HepG2 (cell line): ENCODE measurements around the gene GFOD1. TPM values are rescaled to one million over a fixed set of nuclear protein-coding genes. Genes with fewer than 3 reads are reported as not detected.

ENCODE experiments used
- CENPT ChIP-seq: sonication (generic); formaldehyde crosslinking; IDR thresholded peaks from 2 replicates; pipeline ENCODE4 v1.8.0; 2022; ENCODE audit warnings: low read depth, mild to moderate bottlenecking, moderate library complexity, missing genetic modification reagents
- DNMT3B ChIP-seq: conservative IDR thresholded peaks from 2 replicates; pipeline ENCODE4 v1.6.1; 2016; ENCODE audit warnings: missing biosample characterization, control low read depth
- ETV5 ChIP-seq: IDR thresholded peaks from 2 replicates; pipeline ENCODE4 v1.6.1; 2018; ENCODE audit warnings: missing biosample characterization, missing genetic modification reagents, inconsistent platforms, borderline replicate concordance
- GATA4 ChIP-seq: sonication (generic); IDR thresholded peaks from 2 replicates; pipeline ENCODE4 v1.6.1; 2016; ENCODE audit warnings: antibody characterized with exemption, low read depth, borderline replicate concordance
- KLF16 ChIP-seq, 2 experiments: sonication (generic) in 1 of 2; formaldehyde crosslinking in 1 of 2; IDR thresholded peaks; 2 replicates each; pipeline versions ENCODE4 v1.6.1 to v1.8.0; 2016 to 2023; ENCODE audit warnings: missing genetic modification reagents in 2 of 2, missing compliant biosample characterization in 1 of 2
- MIXL1 ChIP-seq: IDR thresholded peaks from 2 replicates; pipeline ENCODE4 v1.6.1; 2016
- TCF7 ChIP-seq: sonication (generic); IDR thresholded peaks from 2 replicates; pipeline ENCODE4 v1.6.1; 2016; ENCODE audit warnings: antibody characterized with exemption, low read depth
- ZNF234 ChIP-seq: sonication (generic); formaldehyde crosslinking; conservative IDR thresholded peaks from 2 replicates; pipeline ENCODE4 v1.5.1; 2020; ENCODE audit warnings: mild to moderate bottlenecking, missing genetic modification reagents
- ZNF292 ChIP-seq: sonication (generic); formaldehyde crosslinking; IDR thresholded peaks from 2 replicates; pipeline ENCODE4 v1.8.1; 2022; ENCODE audit warnings: mild to moderate bottlenecking, low read depth, missing genetic modification reagents, borderline replicate concordance
- ZNF572 ChIP-seq: sonication (generic); formaldehyde crosslinking; IDR thresholded peaks from 2 replicates; pipeline ENCODE4 v1.5.1; 2020; ENCODE audit warnings: mild to moderate bottlenecking, missing genetic modification reagents
- polyA plus RNA-seq, 8 experiments: library from polyadenylated mRNA; depleted of rRNA in 3 of 8; stranded (reverse) in 7 of 8; unstranded in 1 of 8; fragments of >200 nt; fragmentation: Illumina TruSeq in 4 of 8; extraction: Trizol in 4 of 8; gene quantifications; 2 replicates each; pipeline versions ENCODE4 v1.2.1 to v1.2.3, GENCODE V29; 2011 to 2016; ENCODE audit warnings: low read depth in 4 of 8, missing spikeins in 1 of 8, mixed read lengths in 1 of 8; ENCODE audit not compliant: insufficient read depth in 1 of 8
- total RNA-seq, 5 experiments: library from RNA; depleted of rRNA; stranded (reverse); fragments of >200 nt; fragmentation: Illumina TruSeq; extraction: Trizol; gene quantifications; 2 replicates each; pipeline ENCODE4 v1.2.3, GENCODE V29; 2016; ENCODE audit warnings: low read depth in 1 of 5
- TF ChIP-seq, protein P1 (sequence below): IDR thresholded peaks from 2 replicates; pipeline ENCODE4 v1.6.1; 2012; ENCODE audit warnings: low read length, improper control_type of control experiment
- TF ChIP-seq, protein P2 (sequence below): sonication (generic); formaldehyde crosslinking; IDR thresholded peaks from 2 replicates; pipeline ENCODE4 v1.4.0; 2020; ENCODE audit warnings: mild to moderate bottlenecking, missing genetic modification reagents
- TF ChIP-seq, protein P3 (sequence below): sonication (generic); formaldehyde crosslinking; IDR thresholded peaks from 2 replicates; pipeline ENCODE4 v1.5.1; 2020; ENCODE audit warnings: mild to moderate bottlenecking, missing genetic modification reagents, borderline replicate concordance
- TF ChIP-seq, protein P4 (sequence below): sonication (generic); formaldehyde crosslinking; IDR thresholded peaks from 2 replicates; pipeline ENCODE4 v1.8.0; 2022; ENCODE audit warnings: missing genetic modification reagents, mild to moderate bottlenecking, moderate library complexity, borderline replicate concordance
- TF ChIP-seq, protein P5 (sequence below): sonication (generic); formaldehyde crosslinking; IDR thresholded peaks from 2 replicates; pipeline ENCODE4 v1.4.0; 2020; ENCODE audit warnings: mild to moderate bottlenecking, missing genetic modification reagents

Gene GFOD1
- total and polyA plus RNA-seq, 2 of the 13 experiments (the other 11 are each of a cell fraction or from before 2014, with no cell fraction given) = 1.9 to 6.4 TPM

DNA sequence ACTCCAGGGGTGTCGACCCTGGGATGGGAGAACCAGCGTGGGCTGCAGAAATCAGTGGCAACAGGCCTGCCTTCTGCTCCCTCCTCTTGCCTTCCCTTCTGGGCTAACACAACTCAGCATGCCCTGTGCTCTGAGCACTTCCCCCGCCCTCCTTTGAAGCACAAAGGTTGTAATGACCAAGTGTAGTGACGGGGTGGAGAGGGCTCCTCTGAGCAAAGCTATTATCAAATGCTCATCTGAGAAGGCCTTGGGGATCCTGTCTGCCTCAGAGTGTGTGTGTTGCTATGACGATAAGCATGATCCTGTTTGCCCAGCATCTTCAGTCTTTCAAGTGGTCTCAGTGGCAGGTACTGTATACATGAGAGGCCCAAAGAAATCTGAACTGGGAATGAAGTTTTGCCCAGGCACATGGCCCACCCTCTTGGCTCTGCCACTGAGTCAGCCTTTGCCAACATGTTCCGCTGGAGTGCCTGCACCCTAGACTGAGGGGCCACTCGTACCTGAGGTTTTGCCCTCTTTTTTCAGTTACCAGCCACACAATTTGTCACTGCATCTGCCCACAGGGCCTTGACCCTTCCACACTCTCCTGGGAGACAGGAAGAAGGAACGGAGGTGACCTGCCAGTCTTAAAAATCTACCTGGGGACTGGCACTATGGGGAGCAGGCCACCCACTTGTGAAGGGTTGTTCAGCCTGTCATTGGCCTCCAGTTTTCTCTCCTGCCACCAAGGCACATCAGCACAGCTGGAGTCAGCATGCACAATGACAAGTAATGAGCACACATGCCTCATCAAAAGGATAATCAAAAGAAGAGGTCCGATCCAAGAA lies 74.5 kb downstream of the GFOD1 start (continued):
- TF ChIP-seq ETV5 = peak; percentile 6; the same call in 1 of the 2 replicates
- TF ChIP-seq, protein P1, sequence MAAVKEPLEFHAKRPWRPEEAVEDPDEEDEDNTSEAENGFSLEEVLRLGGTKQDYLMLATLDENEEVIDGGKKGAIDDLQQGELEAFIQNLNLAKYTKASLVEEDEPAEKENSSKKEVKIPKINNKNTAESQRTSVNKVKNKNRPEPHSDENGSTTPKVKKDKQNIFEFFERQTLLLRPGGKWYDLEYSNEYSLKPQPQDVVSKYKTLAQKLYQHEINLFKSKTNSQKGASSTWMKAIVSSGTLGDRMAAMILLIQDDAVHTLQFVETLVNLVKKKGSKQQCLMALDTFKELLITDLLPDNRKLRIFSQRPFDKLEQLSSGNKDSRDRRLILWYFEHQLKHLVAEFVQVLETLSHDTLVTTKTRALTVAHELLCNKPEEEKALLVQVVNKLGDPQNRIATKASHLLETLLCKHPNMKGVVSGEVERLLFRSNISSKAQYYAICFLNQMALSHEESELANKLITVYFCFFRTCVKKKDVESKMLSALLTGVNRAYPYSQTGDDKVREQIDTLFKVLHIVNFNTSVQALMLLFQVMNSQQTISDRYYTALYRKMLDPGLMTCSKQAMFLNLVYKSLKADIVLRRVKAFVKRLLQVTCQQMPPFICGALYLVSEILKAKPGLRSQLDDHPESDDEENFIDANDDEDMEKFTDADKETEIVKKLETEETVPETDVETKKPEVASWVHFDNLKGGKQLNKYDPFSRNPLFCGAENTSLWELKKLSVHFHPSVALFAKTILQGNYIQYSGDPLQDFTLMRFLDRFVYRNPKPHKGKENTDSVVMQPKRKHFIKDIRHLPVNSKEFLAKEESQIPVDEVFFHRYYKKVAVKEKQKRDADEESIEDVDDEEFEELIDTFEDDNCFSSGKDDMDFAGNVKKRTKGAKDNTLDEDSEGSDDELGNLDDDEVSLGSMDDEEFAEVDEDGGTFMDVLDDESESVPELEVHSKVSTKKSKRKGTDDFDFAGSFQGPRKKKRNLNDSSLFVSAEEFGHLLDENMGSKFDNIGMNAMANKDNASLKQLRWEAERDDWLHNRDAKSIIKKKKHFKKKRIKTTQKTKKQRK = no peak
- TF ChIP-seq, protein P2, sequence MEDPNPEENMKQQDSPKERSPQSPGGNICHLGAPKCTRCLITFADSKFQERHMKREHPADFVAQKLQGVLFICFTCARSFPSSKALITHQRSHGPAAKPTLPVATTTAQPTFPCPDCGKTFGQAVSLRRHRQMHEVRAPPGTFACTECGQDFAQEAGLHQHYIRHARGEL (CRISPR knock-in tag) = peak; percentile 79; the same call in 1 of the 2 replicates
- TF ChIP-seq, protein P3, sequence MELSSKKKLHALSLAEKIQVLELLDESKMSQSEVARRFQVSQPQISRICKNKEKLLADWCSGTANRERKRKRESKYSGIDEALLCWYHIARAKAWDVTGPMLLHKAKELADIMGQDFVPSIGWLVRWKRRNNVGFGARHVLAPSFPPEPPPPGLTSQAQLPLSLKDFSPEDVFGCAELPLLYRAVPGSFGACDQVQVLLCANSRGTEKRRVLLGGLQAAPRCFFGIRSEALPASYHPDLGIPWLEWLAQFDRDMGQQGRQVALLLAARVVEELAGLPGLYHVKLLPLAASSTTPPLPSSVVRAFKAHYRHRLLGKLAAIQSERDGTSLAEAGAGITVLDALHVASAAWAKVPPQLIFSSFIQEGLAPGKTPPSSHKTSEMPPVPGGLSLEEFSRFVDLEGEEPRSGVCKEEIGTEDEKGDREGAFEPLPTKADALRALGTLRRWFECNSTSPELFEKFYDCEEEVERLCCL (CRISPR knock-in tag) = no peak
- TF ChIP-seq ZNF572 (CRISPR knock-in tag) = no peak
- no peak for TF ChIP-seq CENPT (CRISPR knock-in tag)
- no peak for TF ChIP-seq DNMT3B (CRISPR knock-in tag)
- no peak for TF ChIP-seq TCF7
- peak; percentile 24; the same call in 1 of the 2 replicates for TF ChIP-seq MIXL1
- TF ChIP-seq ZNF292 = peak; percentile 47
- 0 out of 4 replicates have a peak, but pooled peaks of 1 of the 2 experiments have one; percentile 23 for TF ChIP-seq KLF16 (CRISPR knock-in tag; IDR thresholded peaks at IDR 0.05)
- TF ChIP-seq, protein P4, sequence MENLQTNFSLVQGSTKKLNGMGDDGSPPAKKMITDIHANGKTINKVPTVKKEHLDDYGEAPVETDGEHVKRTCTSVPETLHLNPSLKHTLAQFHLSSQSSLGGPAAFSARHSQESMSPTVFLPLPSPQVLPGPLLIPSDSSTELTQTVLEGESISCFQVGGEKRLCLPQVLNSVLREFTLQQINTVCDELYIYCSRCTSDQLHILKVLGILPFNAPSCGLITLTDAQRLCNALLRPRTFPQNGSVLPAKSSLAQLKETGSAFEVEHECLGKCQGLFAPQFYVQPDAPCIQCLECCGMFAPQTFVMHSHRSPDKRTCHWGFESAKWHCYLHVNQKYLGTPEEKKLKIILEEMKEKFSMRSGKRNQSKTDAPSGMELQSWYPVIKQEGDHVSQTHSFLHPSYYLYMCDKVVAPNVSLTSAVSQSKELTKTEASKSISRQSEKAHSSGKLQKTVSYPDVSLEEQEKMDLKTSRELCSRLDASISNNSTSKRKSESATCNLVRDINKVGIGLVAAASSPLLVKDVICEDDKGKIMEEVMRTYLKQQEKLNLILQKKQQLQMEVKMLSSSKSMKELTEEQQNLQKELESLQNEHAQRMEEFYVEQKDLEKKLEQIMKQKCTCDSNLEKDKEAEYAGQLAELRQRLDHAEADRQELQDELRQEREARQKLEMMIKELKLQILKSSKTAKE = no peak
- TF ChIP-seq ZNF234 (CRISPR knock-in tag) = no peak
- no peak for TF ChIP-seq GATA4
- TF ChIP-seq, protein P5, sequence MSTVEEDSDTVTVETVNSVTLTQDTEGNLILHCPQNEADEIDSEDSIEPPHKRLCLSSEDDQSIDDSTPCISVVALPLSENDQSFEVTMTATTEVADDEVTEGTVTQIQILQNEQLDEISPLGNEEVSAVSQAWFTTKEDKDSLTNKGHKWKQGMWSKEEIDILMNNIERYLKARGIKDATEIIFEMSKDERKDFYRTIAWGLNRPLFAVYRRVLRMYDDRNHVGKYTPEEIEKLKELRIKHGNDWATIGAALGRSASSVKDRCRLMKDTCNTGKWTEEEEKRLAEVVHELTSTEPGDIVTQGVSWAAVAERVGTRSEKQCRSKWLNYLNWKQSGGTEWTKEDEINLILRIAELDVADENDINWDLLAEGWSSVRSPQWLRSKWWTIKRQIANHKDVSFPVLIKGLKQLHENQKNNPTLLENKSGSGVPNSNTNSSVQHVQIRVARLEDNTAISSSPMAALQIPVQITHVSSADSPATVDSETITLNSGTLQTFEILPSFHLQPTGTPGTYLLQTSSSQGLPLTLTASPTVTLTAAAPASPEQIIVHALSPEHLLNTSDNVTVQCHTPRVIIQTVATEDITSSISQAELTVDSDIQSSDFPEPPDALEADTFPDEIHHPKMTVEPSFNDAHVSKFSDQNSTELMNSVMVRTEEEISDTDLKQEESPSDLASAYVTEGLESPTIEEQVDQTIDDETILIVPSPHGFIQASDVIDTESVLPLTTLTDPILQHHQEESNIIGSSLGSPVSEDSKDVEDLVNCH (CRISPR knock-in tag) = no peak
